Naive thymus-derived CD4-positive, alpha-beta T cell (primary cell): Measurements from ENCODE around the gene DNASE1. TPM values are rescaled to one million over a fixed set of nuclear protein-coding genes. Genes with fewer than 3 reads are reported as not detected.

ENCODE experiments used
- ATAC-seq: fragments of 150-1000 bp; cut with Tn5 transposase; 2 replicates; pipeline ENCODE4 v1.10.0; 2021; ENCODE audit warnings: mild to moderate bottlenecking, moderate library complexity
- CTCF ChIA-PET: fragments of 350-600 bp; sonication (Branson Sonifier 250); formaldehyde crosslinking; loops from one replicate; lab custom pipeline; 2021; ENCODE audit warnings: antibody characterized with exemption; lab: Charles Lee
- POLR2A ChIA-PET: fragments of 350-600 bp; sonication (Branson Sonifier 250); formaldehyde crosslinking; loops from one replicate; lab custom pipeline; 2021; ENCODE audit warnings: antibody characterized with exemption, inconsistent platforms; lab: Charles Lee
- DNase-seq, 9 donors: peaks; one replicate each; pipeline versions ENCODE4 v3.0.0 to v3.0.0-alpha.2; 2020 to 2022; ENCODE audit warnings: mixed read lengths in 1 of 9
- H3K27ac ChIP-seq: one replicate; pipeline ENCODE4 v1.7.0; 2013; ENCODE audit warnings: mild to moderate bottlenecking, low read depth, low read length, moderate library complexity
- H3K27me3 ChIP-seq, 2 donors: one replicate each; pipeline ENCODE4 v1.7.0; 2013; ENCODE audit warnings: low read length in 2 of 2, mild to moderate bottlenecking in 2 of 2, moderate library complexity in 2 of 2; ENCODE audit not compliant: control insufficient read depth in 2 of 2, insufficient read depth in 2 of 2
- H3K36me3 ChIP-seq, 3 experiments: 1 replicate in 2 of 3; 2 replicates in 1 of 3; pipeline ENCODE4 v1.7.0; 2013; ENCODE audit warnings: low read length in 3 of 3, mild to moderate bottlenecking in 3 of 3, moderate library complexity in 1 of 3; ENCODE audit not compliant: insufficient read depth in 3 of 3, control insufficient read depth in 2 of 3
- H3K4me1 ChIP-seq, 2 donors: one replicate each; pipeline ENCODE4 v1.7.0; 2013; ENCODE audit warnings: low read length in 2 of 2, mild to moderate bottlenecking in 2 of 2, moderate library complexity in 1 of 2; ENCODE audit not compliant: control insufficient read depth in 2 of 2, insufficient read depth in 2 of 2
- H3K4me3 ChIP-seq: 2 replicates; pipeline ENCODE4 v1.7.0; 2013; ENCODE audit warnings: mild to moderate bottlenecking, low read length
- H3K9me3 ChIP-seq, 3 experiments: 1 replicate in 2 of 3; 2 replicates in 1 of 3; pipeline ENCODE4 v1.7.0; 2013; ENCODE audit warnings: low read length in 3 of 3; ENCODE audit not compliant: control insufficient read depth in 2 of 3
- H3K27ac Mint-ChIP-seq, 9 donors: one replicate each; pipeline ENCODE4 v1.8.0; 2020 to 2022; ENCODE audit warnings: mixed read lengths in 9 of 9, mild to moderate bottlenecking in 8 of 9, moderate library complexity in 5 of 9, inconsistent platforms in 2 of 9
- H3K27me3 Mint-ChIP-seq, 5 donors: one replicate each; pipeline ENCODE4 v1.8.0; 2021 to 2022; ENCODE audit warnings: mixed read lengths in 5 of 5, mild to moderate bottlenecking in 1 of 5
- H3K36me3 Mint-ChIP-seq, 5 donors: one replicate each; pipeline ENCODE4 v1.8.0; 2020 to 2022; ENCODE audit warnings: mixed read lengths in 5 of 5, mild to moderate bottlenecking in 3 of 5, inconsistent platforms in 1 of 5
- H3K4me1 Mint-ChIP-seq, 7 donors: one replicate each; pipeline ENCODE4 v1.8.0; 2020 to 2022; ENCODE audit warnings: mixed read lengths in 7 of 7, mild to moderate bottlenecking in 3 of 7, inconsistent platforms in 1 of 7
- H3K4me3 Mint-ChIP-seq, 10 donors: one replicate each; pipeline ENCODE4 v1.8.0; 2020 to 2022; ENCODE audit warnings: mild to moderate bottlenecking in 10 of 10, mixed read lengths in 10 of 10, moderate library complexity in 6 of 10, inconsistent platforms in 2 of 10
- H3K9me3 Mint-ChIP-seq, 11 donors: one replicate each; pipeline ENCODE4 v1.8.0; 2020 to 2022; ENCODE audit warnings: mixed read lengths in 11 of 11, mild to moderate bottlenecking in 4 of 11, inconsistent platforms in 1 of 11, moderate library complexity in 1 of 11
- intact Hi-C, 2 donors: fragments of 100-400 bp; cut with micrococcal nuclease; formaldehyde crosslinking; loops; one replicate each; pipeline ENCODE4 v1.15.1; 2023
- polyA plus RNA-seq, 2 donors: library from polyadenylated mRNA; unstranded; fragments of 300-500 nt; fragmentation: Illumina TruSeq; gene quantifications; one replicate each; pipeline ENCODE4 v1.2.3, GENCODE V29; 2021
- total RNA-seq, 6 experiments: library from RNA in 5 of 6; stranded (reverse) in 5 of 6; gene quantifications; 1 replicate in 5 of 6; 2 replicates in 1 of 6; pipeline ENCODE4 v1.2.3 and lab custom pipeline; 2021 to 2026

DNASE1 gene
- total and polyA plus RNA-seq, 7 experiments from 2014 or later: 5.6 to 59.6 (median 35.9) TPM

GRCh38 chr16:3661922-3662321 is 7.4 kb downstream of the DNASE1 start:
- peaks cover 0 to 38% (median 9%) of the 10 kb centered on the region in 5 donors for H3K36me3 Mint-ChIP-seq
- peaks cover 0 to 86% (median 11%) of the 10 kb centered on the region in 3 experiments for H3K36me3 ChIP-seq
- no peaks in the 10 kb centered on the region for H3K27me3 Mint-ChIP-seq
- H3K4me1 Mint-ChIP-seq: peaks cover 14 to 31% (median 19%) of the 10 kb centered on the region in 7 donors
- intact Hi-C loops: loop anchor here in 1 of 2 donors (5.0 kb wide), 1 partner anchor 35 kb away; no protein-coding TSS in a partner anchor
- no peak overlapping the region for H3K4me3 ChIP-seq
- H3K9me3 ChIP-seq: no peaks in the 10 kb centered on the region
- no peaks in the 10 kb centered on the region for H3K9me3 Mint-ChIP-seq
- ChIA-PET CTCF (no interaction called here), POLR2A (no interaction called here)
- peaks cover 9 to 13% of the 10 kb centered on the region in 2 donors for H3K4me1 ChIP-seq
- DNase-seq (no peak), ATAC-seq (no peak)
- no peak overlapping the region for H3K27ac ChIP-seq
- no peaks in the 10 kb centered on the region for H3K27me3 ChIP-seq
- peak overlapping the region in 1 of 9 donors; percentile 2 for H3K27ac Mint-ChIP-seq
- no peak overlapping the region for H3K4me3 Mint-ChIP-seq

GRCh38 chr16:3662601-3663000 is 8.1 kb downstream of the DNASE1 start:
- Mint-ChIP-seq H3K36me3 (peaks cover 0 to 33% (median 9%) of the 10 kb centered on the region in 5 donors), H3K4me1 (peaks cover 14 to 33% (median 19%) of the 10 kb centered on the region in 7 donors), H3K27ac (peak overlapping the region in 1 of 9 donors; percentile 25), H3K4me3 (no peak overlapping the region), H3K27me3 (no peaks in the 10 kb centered on the region), H3K9me3 (no peaks in the 10 kb centered on the region)
- ChIA-PET CTCF (interaction anchor here (0.5 to 0.6 kb wide), 2 partner anchors 43 to 606 kb away, joined by 3 read pairs; no protein-coding TSS in a partner anchor), POLR2A (no interaction called here)
- H3K36me3 ChIP-seq: peaks cover 0 to 81% (median 7%) of the 10 kb centered on the region in 3 experiments
- H3K4me1 ChIP-seq: peaks cover 9 to 13% of the 10 kb centered on the region in 2 donors
- DNase-seq (no peak), ATAC-seq (no peak)
- no peak overlapping the region for H3K4me3 ChIP-seq
- no peaks in the 10 kb centered on the region for H3K27me3 ChIP-seq
- H3K27ac ChIP-seq: no peak overlapping the region
- intact Hi-C loops: loop anchor here in 1 of 2 donors (5.0 kb wide), 1 partner anchor 35 kb away; no protein-coding TSS in a partner anchor
- no peaks in the 10 kb centered on the region for H3K9me3 ChIP-seq

- no peaks in the 10 kb centered on the region for H3K27me3 Mint-ChIP-seq
- DNase-seq (no peak), ATAC-seq (no peak)
- peaks cover 14 to 33% (median 19%) of the 10 kb centered on the region in 7 donors for H3K4me1 Mint-ChIP-seq
- peak overlapping the region in 1 of 10 donors; percentile 59 for H3K4me3 Mint-ChIP-seq
- H3K9me3 Mint-ChIP-seq: no peaks in the 10 kb centered on the region
- CTCF ChIA-PET: no interaction called here
- Histone ChIP-seq H3K4me3 (no peak overlapping the region), H3K36me3 (peaks cover 0 to 73% (median 4%) of the 10 kb centered on the region in 3 experiments), H3K27ac (no peak overlapping the region), H3K27me3 (no peaks in the 10 kb centered on the region), H3K4me1 (peaks cover 9 to 13% of the 10 kb centered on the region in 2 donors), H3K9me3 (no peaks in the 10 kb centered on the region)
- POLR2A ChIA-PET: no interaction called here
- H3K27ac Mint-ChIP-seq: peak overlapping the region in 5 of 9 donors; percentile 49 to 87 (median 56)
- H3K36me3 Mint-ChIP-seq: peaks cover 0 to 25% (median 9%) of the 10 kb centered on the region in 5 donors
- intact Hi-C loops: loop anchor here in 1 of 2 donors (5.0 kb wide), 1 partner anchor 37 kb away; no protein-coding TSS in a partner anchor
Measured at GRCh38 chr16:3664187-3664896, 9.9 kb downstream of the DNASE1 start.

GRCh38 chr16:3665508-3665907 is 11.0 kb downstream of the DNASE1 start:
- Histone ChIP-seq H3K36me3 (peaks cover 0 to 64% (median 4%) of the 10 kb centered on the region in 3 experiments), H3K9me3 (no peaks in the 10 kb centered on the region), H3K27me3 (no peaks in the 10 kb centered on the region), H3K27ac (peak overlapping the region; percentile 36), H3K4me1 (peaks cover 9 to 13% of the 10 kb centered on the region in 2 donors), H3K4me3 (no peak overlapping the region)
- Mint-ChIP-seq H3K9me3 (no peaks in the 10 kb centered on the region), H3K27me3 (no peaks in the 10 kb centered on the region), H3K36me3 (peaks cover 0 to 20% (median 9%) of the 10 kb centered on the region in 5 donors), H3K4me3 (peak overlapping the region in 3 of 10 donors; percentile 11 to 13 (median 12)), H3K27ac (peak overlapping the region; percentile 55 to 87 (median 73)), H3K4me1 (peaks cover 14 to 29% (median 19%) of the 10 kb centered on the region in 7 donors)
- ATAC-seq (peak; percentile 80), DNase-seq (peak in 7 of 9 donors; percentile 19 to 53 (median 51))
- POLR2A ChIA-PET: no interaction called here
- CTCF ChIA-PET: interaction anchor here (1.0 kb wide), 1 partner anchor 141 kb away, joined by 3 read pairs; no protein-coding TSS in a partner anchor
- intact Hi-C loops: loop anchor here (1.0 kb wide), 2 partner anchors 39 to 138 kb away; no protein-coding TSS in a partner anchor

GRCh38 chr16:3668626-3669025 is 14.1 kb downstream of the DNASE1 start:
- POLR2A ChIA-PET: interaction anchor here (0.5 kb wide), 1 partner anchor 42 kb away, joined by 3 read pairs; no protein-coding TSS in a partner anchor
- H3K27me3 Mint-ChIP-seq: no peaks in the 10 kb centered on the region
- intact Hi-C loops: no loop called here
- Histone ChIP-seq H3K27ac (no peak overlapping the region), H3K9me3 (no peaks in the 10 kb centered on the region), H3K4me1 (peaks cover 9 to 13% of the 10 kb centered on the region in 2 donors), H3K36me3 (peaks cover 0 to 63% (median 0%) of the 10 kb centered on the region in 3 experiments), H3K4me3 (no peak overlapping the region), H3K27me3 (no peaks in the 10 kb centered on the region)
- H3K9me3 Mint-ChIP-seq: no peaks in the 10 kb centered on the region
- DNase-seq (no peak), ATAC-seq (no peak)
- CTCF ChIA-PET: no interaction called here
- H3K36me3 Mint-ChIP-seq: peaks cover 0 to 15% (median 6%) of the 10 kb centered on the region in 5 donors
- no peak overlapping the region for H3K4me3 Mint-ChIP-seq
- H3K4me1 Mint-ChIP-seq: peaks cover 14 to 29% (median 19%) of the 10 kb centered on the region in 7 donors
- peak overlapping the region in 2 of 9 donors; percentile 32 to 62 for H3K27ac Mint-ChIP-seq

GRCh38 chr16:3669082-3669481 is 14.6 kb downstream of the DNASE1 start:
- Histone ChIP-seq H3K36me3 (peaks cover 0 to 63% (median 0%) of the 10 kb centered on the region in 3 experiments), H3K4me3 (no peak overlapping the region), H3K27ac (no peak overlapping the region), H3K4me1 (peaks cover 9 to 13% of the 10 kb centered on the region in 2 donors), H3K9me3 (no peaks in the 10 kb centered on the region), H3K27me3 (no peaks in the 10 kb centered on the region)
- no peak for ATAC-seq
- ChIA-PET POLR2A (interaction anchor here (0.5 kb wide), 1 partner anchor 43 kb away, joined by 3 read pairs; no protein-coding TSS in a partner anchor), CTCF (no interaction called here)
- intact Hi-C loops: no loop called here
- Mint-ChIP-seq H3K36me3 (peaks cover 0 to 16% (median 6%) of the 10 kb centered on the region in 5 donors), H3K4me3 (no peak overlapping the region), H3K9me3 (no peaks in the 10 kb centered on the region), H3K27me3 (no peaks in the 10 kb centered on the region), H3K27ac (peak overlapping the region in 4 of 9 donors; percentile 21 to 62 (median 30)), H3K4me1 (peaks cover 14 to 29% (median 19%) of the 10 kb centered on the region in 7 donors)
- DNase-seq: no peak
